Suprapubic skin (tissue), 4 donors: ENCODE results near the gene MCFD2.
A peak's percentile ranks its signal among the peaks of the same experiment; 100 is the strongest.

Source experiments
- CTCF ChIP-seq, 2 donors: fragments of 200-600 bp in 1 of 2; fragments of 450-650 bp in 1 of 2; sonication (generic) in 1 of 2; IDR thresholded peaks; one replicate each; pipeline ENCODE4 v1.5.1; 2016 to 2019; ENCODE audit warnings: antibody characterized with exemption in 2 of 2, mild to moderate bottlenecking in 1 of 2, moderate library complexity in 1 of 2
- POLR2A ChIP-seq, 2 donors: fragments of 450-650 bp; IDR thresholded peaks; one replicate each; pipeline ENCODE4 v1.6.1; 2017; ENCODE audit warnings: antibody characterized with exemption in 2 of 2, mild to moderate bottlenecking in 2 of 2, moderate library complexity in 2 of 2
- POLR2AphosphoS5 ChIP-seq, 3 donors: sonication (generic); formaldehyde crosslinking; IDR thresholded peaks; one replicate each; pipeline ENCODE4 v1.6.1; 2017; ENCODE audit warnings: antibody characterized with exemption in 3 of 3

GRCh38 chr2:46876741-46877384 lies 38.7 kb downstream of the MCFD2 start:
- peak; percentile 13 to 29 for TF ChIP-seq CTCF (IDR thresholded peaks at IDR 0.05)
- TF ChIP-seq POLR2AphosphoS5 (IDR thresholded peaks at IDR 0.05) = no peak
- no peak for TF ChIP-seq POLR2A (IDR thresholded peaks at IDR 0.05)
